Subcutaneous abdominal adipose tissue (tissue), 5 donors: Measurements from ENCODE around the gene CIB2.

ENCODE experiments used
- H3K27ac ChIP-seq: one replicate; pipeline ENCODE4 v1.7.0; 2013; ENCODE audit warnings: low read depth, mild to moderate bottlenecking, inconsistent platforms, low read length, moderate library complexity
- H3K27me3 ChIP-seq, 5 donors: one replicate each; pipeline ENCODE4 v1.7.0; 2013; ENCODE audit warnings: low read length in 5 of 5, inconsistent platforms in 1 of 5; ENCODE audit not compliant: control insufficient read depth in 5 of 5, insufficient read depth in 4 of 5
- H3K36me3 ChIP-seq, 5 donors: one replicate each; pipeline ENCODE4 v1.7.0; 2013; ENCODE audit warnings: low read length in 5 of 5; ENCODE audit not compliant: control insufficient read depth in 5 of 5, insufficient read depth in 5 of 5
- H3K4me1 ChIP-seq, 5 donors: one replicate each; pipeline ENCODE4 v1.7.0; 2013; ENCODE audit warnings: low read length in 5 of 5, mild to moderate bottlenecking in 3 of 5, moderate library complexity in 1 of 5; ENCODE audit not compliant: control insufficient read depth in 5 of 5, insufficient read depth in 5 of 5
- H3K4me3 ChIP-seq, 5 donors: one replicate each; pipeline ENCODE4 v1.7.0; 2013; ENCODE audit warnings: low read length in 5 of 5, low read depth in 1 of 5
- H3K9ac ChIP-seq, 5 donors: one replicate each; pipeline ENCODE4 v1.7.0; 2013; ENCODE audit warnings: low read length in 5 of 5, mild to moderate bottlenecking in 4 of 5, moderate library complexity in 3 of 5
- H3K9me3 ChIP-seq, 5 donors: one replicate each; pipeline ENCODE4 v1.7.0; 2013; ENCODE audit warnings: low read length in 5 of 5; ENCODE audit not compliant: control insufficient read depth in 5 of 5
- donor health status: healthy.
- donor health status: healthy.
- donor health status: healthy.
- donor health status: healthy.
- donor health status: healthy.

CIB2 gene

DNA sequence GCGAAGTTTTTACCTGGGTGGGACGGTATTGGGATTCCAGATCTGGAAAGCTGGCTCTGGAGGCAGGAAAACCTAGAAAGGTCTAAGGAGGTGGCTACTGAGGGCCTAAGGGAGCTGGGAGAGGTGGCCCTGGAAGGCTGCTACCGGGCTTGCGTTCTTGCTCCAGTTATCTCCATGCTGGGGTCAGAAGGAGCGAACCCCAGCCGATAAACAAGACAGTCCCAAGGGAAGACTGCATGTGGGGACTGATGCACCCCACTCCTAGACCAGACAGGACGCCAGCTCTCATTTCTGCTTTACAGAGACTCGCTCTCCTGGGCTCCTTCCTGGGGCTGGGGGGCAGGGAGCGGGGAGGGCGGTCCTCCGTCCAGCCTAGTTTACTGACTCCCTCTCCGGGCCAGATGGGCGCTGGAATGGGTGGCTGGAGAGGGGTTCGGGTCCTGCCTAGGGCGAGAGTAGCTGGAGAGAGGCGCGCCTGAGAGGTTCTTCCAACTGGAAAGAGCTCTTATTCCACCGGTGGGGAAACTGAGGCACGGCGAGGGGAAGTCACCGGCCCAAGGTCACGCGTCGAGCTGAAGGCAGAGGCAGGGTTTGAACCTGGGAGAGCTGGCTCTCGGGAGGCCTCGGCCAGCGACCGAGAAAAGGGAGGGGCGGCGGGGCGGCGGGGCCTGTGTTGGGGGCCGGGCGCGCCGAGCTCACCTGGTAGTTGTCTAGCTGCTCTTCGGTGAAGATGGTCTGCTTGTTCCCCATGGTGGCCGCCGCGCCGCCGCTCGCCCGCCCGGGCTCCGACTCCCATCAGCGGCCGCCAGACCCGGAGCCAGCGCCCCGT lies 565 bp downstream of the CIB2 start:
- H3K4me3 ChIP-seq = peak overlapping the region in 4 of 5 donors; percentile 22 to 76 (median 70)
- peaks cover 2 to 26% (median 16%) of the 10 kb centered on the region in 5 donors for H3K4me1 ChIP-seq
- H3K36me3 ChIP-seq = no peaks in the 10 kb centered on the region
- H3K27me3 ChIP-seq = no peaks in the 10 kb centered on the region
- H3K9ac ChIP-seq = peak overlapping the region in 2 of 5 donors; percentile 35 to 72
- no peak overlapping the region for H3K27ac ChIP-seq
- no peaks in the 10 kb centered on the region for H3K9me3 ChIP-seq

DNA sequence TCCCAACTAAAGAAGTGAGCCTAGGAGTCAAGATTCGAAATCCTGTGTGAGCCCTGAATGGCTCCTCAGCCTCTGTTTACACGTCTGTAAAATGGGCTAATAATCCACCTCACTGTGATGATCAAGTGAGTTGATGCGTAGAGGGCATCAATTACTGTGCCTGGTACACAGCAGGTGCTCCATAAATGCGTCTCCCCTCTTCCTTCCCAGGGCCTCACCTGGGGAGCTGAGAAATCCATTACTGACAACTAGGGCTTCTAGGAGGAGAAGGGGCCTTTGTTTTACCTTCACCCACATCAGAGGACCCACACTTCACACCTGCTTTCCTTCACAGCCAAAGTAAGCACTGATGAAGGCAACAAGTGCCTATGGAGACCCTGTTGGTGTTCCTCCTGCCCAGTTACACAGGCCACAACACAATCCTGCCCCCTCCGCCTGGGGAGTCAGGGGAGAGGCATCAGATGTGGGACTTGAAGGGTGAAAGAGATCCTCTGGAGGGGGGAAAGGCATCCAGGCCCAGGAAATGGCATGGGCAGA lies 1.4 kb downstream of the CIB2 start:
- Histone ChIP-seq H3K4me1 (peaks cover 2 to 26% (median 16%) of the 10 kb centered on the region in 5 donors), H3K4me3 (no peak overlapping the region), H3K27ac (no peak overlapping the region)

DNA sequence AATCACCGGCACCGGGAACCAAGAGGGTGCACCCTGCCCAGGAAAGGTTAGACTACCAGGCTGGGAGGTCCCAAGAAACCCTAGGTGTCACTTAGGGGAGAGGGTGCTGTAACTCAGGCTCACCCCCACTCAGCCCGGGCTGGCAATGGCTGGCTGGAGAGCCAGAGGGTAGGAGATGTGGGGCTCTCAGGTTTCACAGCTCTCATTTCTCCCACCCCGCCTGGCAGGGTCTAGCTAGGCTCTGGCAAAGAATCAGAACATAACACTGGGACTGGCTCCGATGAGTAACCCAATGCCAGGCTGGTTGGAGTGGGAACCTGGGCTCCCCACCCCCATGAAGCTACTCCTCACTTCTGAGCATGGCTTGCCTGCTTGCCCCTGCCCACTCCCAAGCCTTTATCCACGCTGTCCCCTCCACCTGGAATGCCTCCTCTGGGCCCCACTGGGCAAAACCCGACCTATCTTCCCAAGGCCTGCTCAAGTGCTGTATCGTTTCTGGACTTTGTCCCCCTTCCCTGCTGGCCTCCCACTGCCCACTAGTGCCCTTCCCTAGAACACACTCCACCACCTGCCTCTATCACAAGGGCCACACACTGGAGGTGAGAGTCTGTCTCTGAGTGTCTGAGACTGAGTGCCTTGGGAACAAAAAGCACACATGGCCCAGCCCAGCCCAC lies 2.0 kb downstream of the CIB2 start:
- H3K9me3 ChIP-seq = no peaks in the 10 kb centered on the region
- no peak overlapping the region for H3K27ac ChIP-seq
- H3K4me3 ChIP-seq = no peak overlapping the region
- H3K27me3 ChIP-seq = no peaks in the 10 kb centered on the region
- H3K4me1 ChIP-seq = peaks cover 2 to 26% (median 18%) of the 10 kb centered on the region in 5 donors
- no peak overlapping the region for H3K9ac ChIP-seq
- H3K36me3 ChIP-seq = no peaks in the 10 kb centered on the region

More for the DNA sequence above, 1.4 kb downstream of the CIB2 start:
- Histone ChIP-seq H3K9me3 (no peaks in the 10 kb centered on the region), H3K36me3 (no peaks in the 10 kb centered on the region), H3K9ac (no peak overlapping the region), H3K27me3 (no peaks in the 10 kb centered on the region)

DNA sequence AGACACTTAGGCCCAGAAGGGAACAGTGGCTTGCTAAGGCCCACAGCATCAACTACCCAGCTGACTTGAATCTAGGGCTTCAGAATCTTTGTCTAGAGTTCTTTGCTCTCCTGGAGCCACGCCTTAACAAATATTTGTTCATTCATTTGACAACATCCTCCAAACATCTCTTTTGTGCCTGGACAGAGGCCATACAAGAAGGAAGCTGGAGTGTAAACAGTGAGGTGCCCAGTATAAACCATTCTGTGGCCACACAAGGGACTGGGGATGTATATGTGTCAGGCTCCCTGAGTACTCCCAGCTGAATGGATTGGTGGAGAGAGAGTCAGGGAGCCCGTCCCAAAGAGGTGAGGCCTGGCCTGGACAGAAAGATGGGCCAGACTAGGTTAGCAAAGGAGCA lies 3.4 kb downstream of the CIB2 start:
- Histone ChIP-seq H3K9me3 (no peaks in the 10 kb centered on the region), H3K27ac (no peak overlapping the region), H3K27me3 (no peaks in the 10 kb centered on the region), H3K4me1 (peaks cover 2 to 23% (median 18%) of the 10 kb centered on the region in 5 donors), H3K36me3 (no peaks in the 10 kb centered on the region), H3K9ac (no peak overlapping the region), H3K4me3 (no peak overlapping the region)

DNA sequence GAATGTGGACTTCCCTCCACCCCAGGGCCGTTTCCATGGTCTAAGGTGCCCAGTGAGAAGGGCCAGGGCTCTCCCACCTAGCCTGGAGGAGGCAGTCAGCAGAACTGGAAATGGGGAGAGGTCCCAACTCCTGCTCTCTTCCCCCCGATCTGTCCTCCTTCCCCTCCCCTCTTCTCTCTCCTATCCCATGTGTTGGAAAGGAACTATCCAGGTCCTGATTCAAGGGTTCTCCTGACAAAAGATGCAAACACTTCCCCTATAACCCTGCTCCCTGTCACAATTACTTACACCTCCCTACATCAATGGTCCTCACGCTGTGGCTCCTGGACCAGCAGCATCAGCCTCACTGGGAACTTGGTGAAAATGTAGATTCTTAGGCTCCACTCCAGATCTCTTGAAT lies 6.0 kb downstream of the CIB2 start:
- no peak overlapping the region for H3K27ac ChIP-seq
- no peaks in the 10 kb centered on the region for H3K27me3 ChIP-seq
- H3K9me3 ChIP-seq = no peaks in the 10 kb centered on the region
- H3K36me3 ChIP-seq = no peaks in the 10 kb centered on the region
- no peak overlapping the region for H3K4me3 ChIP-seq
- no peak overlapping the region for H3K9ac ChIP-seq
- peaks cover 0 to 4% (median 0%) of the 10 kb centered on the region in 5 donors for H3K4me1 ChIP-seq

DNA sequence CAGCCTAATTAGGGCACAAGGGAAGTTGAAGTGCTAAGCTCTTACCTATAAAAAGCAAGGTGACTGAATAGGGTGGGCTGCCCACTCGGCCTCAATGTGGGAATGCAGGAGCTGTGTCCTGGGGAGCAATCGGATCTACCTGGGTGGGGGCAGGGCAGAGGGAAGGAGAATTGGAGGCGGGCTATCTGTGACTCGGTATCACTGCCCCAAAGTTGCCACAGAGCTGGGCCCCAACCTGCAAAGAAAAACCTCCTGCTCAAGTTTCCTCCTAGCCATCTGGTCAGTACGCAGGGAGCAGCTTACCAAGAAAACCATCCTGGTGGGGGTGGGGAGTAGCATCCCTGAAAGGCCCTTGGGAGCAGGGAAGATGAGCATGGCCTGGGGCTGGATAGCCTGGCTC lies 10.7 kb downstream of the CIB2 start:
- H3K4me3 ChIP-seq = no peak overlapping the region
- H3K27me3 ChIP-seq = no peaks in the 10 kb centered on the region
- no peaks in the 10 kb centered on the region for H3K9me3 ChIP-seq
- H3K9ac ChIP-seq = no peak overlapping the region
- H3K4me1 ChIP-seq = peaks cover 0 to 4% (median 0%) of the 10 kb centered on the region in 5 donors
- no peak overlapping the region for H3K27ac ChIP-seq
- no peaks in the 10 kb centered on the region for H3K36me3 ChIP-seq

DNA sequence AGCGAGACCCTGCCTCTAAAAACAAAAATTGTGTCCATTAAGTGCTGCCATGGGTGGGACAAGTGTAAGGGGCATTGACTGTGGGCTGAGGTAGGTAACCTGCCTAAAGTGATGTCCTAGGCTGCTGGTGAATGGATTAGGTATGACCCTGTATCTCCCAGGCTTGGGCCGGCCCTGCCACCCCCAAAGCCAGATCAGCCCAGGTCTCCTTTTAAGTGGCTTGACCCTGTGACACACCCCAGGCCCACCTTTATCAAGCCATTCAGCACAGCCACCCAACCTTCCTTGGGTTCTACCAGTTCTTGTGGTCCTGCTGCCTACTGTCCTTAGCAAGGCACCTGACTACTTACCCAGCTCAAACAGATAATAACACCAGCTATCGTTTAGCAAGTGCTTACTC lies 18.7 kb downstream of the CIB2 start:
- Histone ChIP-seq H3K4me1 (peaks cover 0 to 3% (median 0%) of the 10 kb centered on the region in 5 donors), H3K27ac (no peak overlapping the region), H3K27me3 (no peaks in the 10 kb centered on the region), H3K4me3 (no peak overlapping the region), H3K36me3 (no peaks in the 10 kb centered on the region), H3K9ac (no peak overlapping the region), H3K9me3 (no peaks in the 10 kb centered on the region)

DNA sequence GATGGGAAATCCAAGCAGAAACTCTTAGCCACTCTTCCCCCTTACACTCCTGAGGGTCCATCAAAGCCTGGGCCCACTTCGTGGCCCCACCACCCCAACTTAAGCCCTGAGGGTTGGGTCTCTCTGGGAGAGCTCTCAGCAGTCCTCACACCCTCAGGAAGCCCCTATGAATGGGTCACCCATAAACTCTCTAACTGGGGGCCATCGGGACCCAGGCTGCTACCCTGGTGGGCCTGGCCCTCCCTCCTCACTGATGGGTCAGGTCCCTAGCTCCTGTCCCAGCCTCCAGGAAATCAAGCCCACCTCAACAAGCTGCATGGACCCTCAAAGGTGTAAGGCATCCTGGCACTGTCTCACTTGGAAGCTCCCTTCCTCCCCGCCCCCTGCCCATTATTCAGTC lies 19.5 kb downstream of the CIB2 start:
- H3K27ac ChIP-seq = no peak overlapping the region
- no peaks in the 10 kb centered on the region for H3K36me3 ChIP-seq
- H3K27me3 ChIP-seq = no peaks in the 10 kb centered on the region
- no peaks in the 10 kb centered on the region for H3K9me3 ChIP-seq
- no peak overlapping the region for H3K4me3 ChIP-seq
- no peak overlapping the region for H3K9ac ChIP-seq
- peaks cover 0 to 3% (median 0%) of the 10 kb centered on the region in 5 donors for H3K4me1 ChIP-seq

DNA sequence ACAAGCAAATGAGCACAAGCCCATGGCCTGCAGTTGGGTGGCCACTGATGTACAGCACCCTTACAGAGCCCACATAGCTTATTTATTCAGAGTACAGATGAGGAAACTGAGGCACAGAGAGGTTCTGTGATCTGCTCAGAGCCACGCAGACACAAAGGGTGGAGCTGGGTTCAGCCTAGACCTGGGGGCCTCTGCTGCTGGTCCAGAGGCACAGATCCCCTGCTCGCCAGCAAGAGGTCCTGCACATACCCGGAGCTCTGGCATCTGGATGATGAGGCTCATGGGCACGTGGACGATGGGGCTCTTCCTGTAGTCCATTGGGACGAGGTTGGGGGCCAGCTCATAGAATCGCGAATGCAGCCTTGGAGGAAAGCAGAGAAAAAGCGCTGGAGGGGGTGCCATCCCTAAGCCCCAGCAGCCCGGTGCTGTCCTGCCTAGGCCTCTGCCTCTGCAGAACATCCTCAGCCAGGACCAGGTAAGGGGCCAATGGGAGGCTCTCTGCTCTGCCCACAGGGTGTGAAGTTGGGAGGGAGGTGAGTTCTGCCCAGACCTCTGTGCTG lies 20.2 kb downstream of the CIB2 start:
- no peaks in the 10 kb centered on the region for H3K27me3 ChIP-seq
- H3K27ac ChIP-seq = no peak overlapping the region
- H3K4me1 ChIP-seq = peaks cover 0 to 3% (median 0%) of the 10 kb centered on the region in 5 donors
- no peak overlapping the region for H3K4me3 ChIP-seq
- no peak overlapping the region for H3K9ac ChIP-seq
- no peaks in the 10 kb centered on the region for H3K9me3 ChIP-seq
- no peaks in the 10 kb centered on the region for H3K36me3 ChIP-seq

DNA sequence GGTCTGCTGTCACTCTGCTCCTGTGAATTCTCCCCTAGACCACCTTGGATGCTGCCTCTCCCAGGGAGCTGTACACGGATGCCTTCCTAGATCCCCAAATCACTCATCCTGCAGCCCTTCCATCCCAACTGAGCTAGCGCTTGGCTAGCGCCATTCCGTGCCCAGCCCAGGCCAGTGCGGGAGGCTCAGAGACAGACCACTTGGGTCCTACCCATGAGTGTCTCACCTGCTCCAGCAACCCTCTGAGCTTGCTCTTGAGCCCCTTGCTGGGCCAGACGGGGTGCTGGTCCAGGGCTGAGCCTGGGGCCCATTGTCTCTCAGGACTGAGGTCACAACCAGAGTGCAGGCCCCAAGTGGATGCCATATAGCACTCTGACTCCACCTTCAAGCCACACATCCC lies 21.1 kb downstream of the CIB2 start:
- H3K27me3 ChIP-seq = no peaks in the 10 kb centered on the region
- no peak overlapping the region for H3K27ac ChIP-seq
- no peak overlapping the region for H3K9ac ChIP-seq
- no peaks in the 10 kb centered on the region for H3K36me3 ChIP-seq
- H3K4me3 ChIP-seq = no peak overlapping the region
- peaks cover 0 to 3% (median 0%) of the 10 kb centered on the region in 5 donors for H3K4me1 ChIP-seq
- H3K9me3 ChIP-seq = no peaks in the 10 kb centered on the region
